Measurements from ENCODE around the gene CYBC1. TPM values are rescaled to one million over a fixed set of nuclear protein-coding genes. Genes with fewer than 3 reads are reported as not detected.

The CYBC1 gene
- total and polyA plus RNA-seq, 8 donors: 47.0 to 116 (median 53.3) TPM

GRCh38 chr17:82435103-82435502 lies 15.4 kb downstream of the CYBC1 start:
- ATAC-seq: no peak
- Histone ChIP-seq H3K36me3 (peaks cover 0 to 47% of the 10 kb centered on the region in 2 donors), H3K27me3 (no peaks in the 10 kb centered on the region), H3K4me3 (no peak overlapping the region), H3K27ac (no peak overlapping the region), H3K4me1 (peaks cover 0 to 8% of the 10 kb centered on the region in 2 donors), H3K9me3 (no peaks in the 10 kb centered on the region)
- no peak for DNase-seq
- intact Hi-C loops (cut with DNase I): no loop called here
- TF ChIP-seq CTCF (IDR thresholded peaks at IDR 0.05): no peak

DNA sequence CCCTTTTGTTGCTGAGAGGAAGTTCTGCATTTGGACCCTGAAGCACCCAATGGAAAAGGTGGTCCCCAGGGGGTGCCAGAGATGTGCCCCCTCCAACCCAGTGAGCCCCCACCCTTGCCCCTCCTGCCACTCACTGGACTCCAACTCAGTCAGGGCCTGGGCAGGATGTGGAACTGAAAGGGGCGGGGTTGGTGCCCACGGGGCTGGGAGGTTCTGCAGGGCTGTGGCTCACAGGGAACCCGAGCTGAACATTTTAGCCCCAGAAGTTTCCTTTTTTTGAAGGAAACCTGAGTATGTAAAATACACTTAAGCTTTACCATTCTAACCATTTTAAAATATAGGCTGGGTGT lies 16.4 kb downstream of the CYBC1 start:
- Histone ChIP-seq H3K27ac (no peak overlapping the region), H3K27me3 (no peaks in the 10 kb centered on the region), H3K9me3 (no peaks in the 10 kb centered on the region), H3K36me3 (peaks cover 0 to 38% of the 10 kb centered on the region in 2 donors), H3K4me1 (no peaks in the 10 kb centered on the region), H3K4me3 (no peak overlapping the region)
- intact Hi-C loops (cut with DNase I): no loop called here
- no peak for ATAC-seq
- no peak for DNase-seq
- no peak for TF ChIP-seq CTCF (IDR thresholded peaks at IDR 0.05)

- ATAC-seq (no peak), DNase-seq (no peak)
- no peak for TF ChIP-seq CTCF (IDR thresholded peaks at IDR 0.05)
- H3K27me3 ChIP-seq: no peaks in the 10 kb centered on the region
- intact Hi-C loops (cut with DNase I): no loop called here
- no peaks in the 10 kb centered on the region for H3K9me3 ChIP-seq
- H3K36me3 ChIP-seq: peaks cover 0 to 38% of the 10 kb centered on the region in 2 donors
- H3K4me1 ChIP-seq: no peaks in the 10 kb centered on the region
- H3K27ac ChIP-seq: no peak overlapping the region
- H3K4me3 ChIP-seq: no peak overlapping the region
Measured at GRCh38 chr17:82433560-82434215, 16.9 kb downstream of the CYBC1 start.

DNA sequence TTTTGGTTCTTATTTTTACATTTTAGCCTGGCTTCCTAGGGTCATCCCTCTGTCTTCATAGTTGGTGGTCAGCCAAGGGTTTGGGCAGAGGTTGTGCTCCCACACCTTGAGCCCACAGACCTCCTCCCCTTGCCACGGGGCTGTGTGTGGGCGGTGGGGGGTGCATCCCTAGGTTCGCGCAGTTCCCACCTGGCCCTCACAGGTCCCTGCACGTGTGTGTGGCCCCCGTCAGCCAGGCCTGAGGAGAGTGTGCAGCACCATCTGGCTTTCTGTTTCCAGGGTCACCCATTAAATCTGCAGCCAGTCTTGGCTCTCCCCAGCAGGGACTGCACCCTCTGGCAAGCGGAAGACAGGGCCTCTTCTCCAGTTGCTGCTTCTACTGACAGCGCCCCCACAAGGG lies 18.5 kb downstream of the CYBC1 start:
- Histone ChIP-seq H3K4me3 (no peak overlapping the region), H3K9me3 (no peaks in the 10 kb centered on the region), H3K27ac (no peak overlapping the region), H3K27me3 (no peaks in the 10 kb centered on the region), H3K36me3 (peaks cover 0 to 29% of the 10 kb centered on the region in 2 donors), H3K4me1 (no peaks in the 10 kb centered on the region)
- no peak for TF ChIP-seq CTCF (IDR thresholded peaks at IDR 0.05)
- no peak for ATAC-seq
- no peak for DNase-seq
- intact Hi-C loops (cut with DNase I): no loop called here

DNA sequence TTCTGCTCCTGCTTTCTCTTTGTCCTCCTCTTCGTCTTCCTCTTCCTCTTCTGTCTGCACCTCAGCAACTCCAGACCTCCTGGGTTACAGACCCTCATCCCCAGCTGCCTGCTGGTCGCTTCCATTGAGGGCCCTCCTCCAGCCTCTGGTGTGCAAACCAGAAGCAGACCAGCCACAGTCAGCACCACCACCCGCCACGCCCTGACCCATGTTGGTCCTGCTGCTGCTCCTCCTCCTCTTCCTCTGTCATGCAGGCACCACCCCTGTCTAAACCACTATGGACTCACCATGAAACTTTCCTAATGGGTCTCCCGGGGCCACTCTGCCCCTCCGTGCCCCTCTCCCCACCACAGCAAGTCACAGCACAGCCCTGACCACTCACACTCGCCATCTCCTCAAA lies 20.7 kb downstream of the CYBC1 start:
- ATAC-seq (no peak), DNase-seq (peak in 1 of 4 donors; percentile 25)
- peaks cover 0 to 10% of the 10 kb centered on the region in 2 donors for H3K36me3 ChIP-seq
- H3K4me1 ChIP-seq: no peaks in the 10 kb centered on the region
- TF ChIP-seq CTCF (IDR thresholded peaks at IDR 0.05): no peak
- no peak overlapping the region for H3K27ac ChIP-seq
- intact Hi-C loops (cut with DNase I): no loop called here
- H3K27me3 ChIP-seq: no peaks in the 10 kb centered on the region
- H3K4me3 ChIP-seq: no peak overlapping the region
- H3K9me3 ChIP-seq: no peaks in the 10 kb centered on the region
